Panc1 (cell line): ENCODE measurements around the gene ZFYVE1.

Experiments used
- TCF7L2 ChIP-seq: IDR thresholded peaks from 2 replicates; pipeline ENCODE4 v1.6.1; 2011; ENCODE audit warnings: mild to moderate bottlenecking, low read depth, low read length, inconsistent platforms
- TF ChIP-seq, protein P1 (sequence below): fragments of 450-650 bp; IDR thresholded peaks from 2 replicates; pipeline ENCODE4 v1.5.1; 2017; ENCODE audit warnings: mild to moderate bottlenecking

DNA sequence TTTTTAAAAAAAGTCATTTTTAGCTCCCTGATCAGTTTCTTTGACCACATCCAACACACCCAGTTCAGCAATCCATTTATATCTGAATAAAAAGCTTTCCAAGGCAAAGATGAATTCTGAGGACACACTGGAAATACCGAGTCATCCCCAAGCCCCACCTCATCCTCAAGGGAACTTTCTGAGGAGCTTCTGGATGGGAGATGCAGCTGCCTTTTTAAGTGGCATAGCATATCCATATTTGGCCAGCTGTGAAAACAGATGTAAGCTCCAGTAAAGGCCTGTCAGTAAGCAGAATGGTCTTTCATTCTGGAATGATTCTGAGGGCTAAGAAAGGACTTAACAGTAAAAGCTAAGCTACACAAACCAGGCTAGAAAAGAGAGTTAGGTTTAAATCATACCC lies 18.4 kb downstream of the ZFYVE1 start:
- TF ChIP-seq, protein P1, sequence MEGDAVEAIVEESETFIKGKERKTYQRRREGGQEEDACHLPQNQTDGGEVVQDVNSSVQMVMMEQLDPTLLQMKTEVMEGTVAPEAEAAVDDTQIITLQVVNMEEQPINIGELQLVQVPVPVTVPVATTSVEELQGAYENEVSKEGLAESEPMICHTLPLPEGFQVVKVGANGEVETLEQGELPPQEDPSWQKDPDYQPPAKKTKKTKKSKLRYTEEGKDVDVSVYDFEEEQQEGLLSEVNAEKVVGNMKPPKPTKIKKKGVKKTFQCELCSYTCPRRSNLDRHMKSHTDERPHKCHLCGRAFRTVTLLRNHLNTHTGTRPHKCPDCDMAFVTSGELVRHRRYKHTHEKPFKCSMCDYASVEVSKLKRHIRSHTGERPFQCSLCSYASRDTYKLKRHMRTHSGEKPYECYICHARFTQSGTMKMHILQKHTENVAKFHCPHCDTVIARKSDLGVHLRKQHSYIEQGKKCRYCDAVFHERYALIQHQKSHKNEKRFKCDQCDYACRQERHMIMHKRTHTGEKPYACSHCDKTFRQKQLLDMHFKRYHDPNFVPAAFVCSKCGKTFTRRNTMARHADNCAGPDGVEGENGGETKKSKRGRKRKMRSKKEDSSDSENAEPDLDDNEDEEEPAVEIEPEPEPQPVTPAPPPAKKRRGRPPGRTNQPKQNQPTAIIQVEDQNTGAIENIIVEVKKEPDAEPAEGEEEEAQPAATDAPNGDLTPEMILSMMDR: no peak
- no peak for TF ChIP-seq TCF7L2
